ENCODE data around the gene KLF1.
"Not testable (repeated sequence)": the region's sequence is repeated elsewhere in the genome, so short reads cannot be mapped to it uniquely, and the experiment has no call there.

Gene KLF1

GRCh38 chr19:12930002-12930645 is 43.1 kb upstream of the KLF1 start:
- Histone ChIP-seq H3K4me1 (no peaks in the 10 kb centered on the region), H3K36me3 (peaks cover 58% of the 10 kb centered on the region), H3K27me3 (no peaks in the 10 kb centered on the region), H3K9me3 (no peaks in the 10 kb centered on the region), H3K4me3 (ENCODE audit: low read depth, low read length) (no peak overlapping the region)
- DNase-seq, result no peak
- TF ChIP-seq CTCF (IDR thresholded peaks at IDR 0.05; ENCODE audit: low read depth, low read length), result no peak

GRCh38 chr19:12924621-12925310 is 37.8 kb upstream of the KLF1 start:
- H3K9me3 ChIP-seq, result no peaks in the 10 kb centered on the region
- DNase-seq, result no peak
- no peaks in the 10 kb centered on the region for H3K4me1 ChIP-seq
- no peak for TF ChIP-seq CTCF (IDR thresholded peaks at IDR 0.05; ENCODE audit: low read depth, low read length)
- peaks cover 72% of the 10 kb centered on the region for H3K36me3 ChIP-seq
- no peaks in the 10 kb centered on the region for H3K27me3 ChIP-seq
- H3K4me3 ChIP-seq (ENCODE audit: low read depth, low read length), result no peak overlapping the region

GRCh38 chr19:12922959-12923358 is 36.0 kb upstream of the KLF1 start:
- no peaks in the 10 kb centered on the region for H3K27me3 ChIP-seq
- DNase-seq, result no peak
- peaks cover 6% of the 10 kb centered on the region for H3K9me3 ChIP-seq
- H3K4me3 ChIP-seq (ENCODE audit: low read depth, low read length), result no peak overlapping the region
- no peaks in the 10 kb centered on the region for H3K4me1 ChIP-seq
- TF ChIP-seq CTCF (IDR thresholded peaks at IDR 0.05; ENCODE audit: low read depth, low read length), result no peak
- peaks cover 56% of the 10 kb centered on the region for H3K36me3 ChIP-seq

GRCh38 chr19:12921047-12921446 is 34.0 kb upstream of the KLF1 start:
- Histone ChIP-seq H3K36me3 (peaks cover 38% of the 10 kb centered on the region), H3K4me1 (no peaks in the 10 kb centered on the region), H3K9me3 (peaks cover 6% of the 10 kb centered on the region), H3K4me3 (ENCODE audit: low read depth, low read length) (no peak overlapping the region), H3K27me3 (no peaks in the 10 kb centered on the region)
- no peak for TF ChIP-seq CTCF (IDR thresholded peaks at IDR 0.05; ENCODE audit: low read depth, low read length)
- no peak for DNase-seq

GRCh38 chr19:12918253-12918652 is 31.3 kb upstream of the KLF1 start:
- H3K4me1 ChIP-seq, result peaks cover 5% of the 10 kb centered on the region
- no peak overlapping the region for H3K4me3 ChIP-seq (ENCODE audit: low read depth, low read length)
- DNase-seq, result no peak
- peaks cover 6% of the 10 kb centered on the region for H3K9me3 ChIP-seq
- H3K27me3 ChIP-seq, result no peaks in the 10 kb centered on the region
- peaks cover 10% of the 10 kb centered on the region for H3K36me3 ChIP-seq
- no peak for TF ChIP-seq CTCF (IDR thresholded peaks at IDR 0.05; ENCODE audit: low read depth, low read length)

- not testable (repeated sequence) for H3K36me3 ChIP-seq; H3K27me3 ChIP-seq; H3K9me3 ChIP-seq; H3K4me3 ChIP-seq (ENCODE audit: low read depth, low read length); DNase-seq
- H3K4me1 ChIP-seq, result peaks cover 11% of the 10 kb centered on the region
These were observed 28.9 kb upstream of the KLF1 start for GRCh38 chr19:12915860-12916259.
